DMS53 (cell line): Measurements from ENCODE around the gene AGBL2.
"Not testable (repeated sequence)": the region's sequence is repeated elsewhere in the genome, so short reads cannot be mapped to it uniquely, and the experiment has no call there.

Experiments
- DNase-seq: peaks from one replicate; lab custom pipeline; 2025; lab: John Stamatoyannopoulos, UW

Gene AGBL2

GRCh38 chr11:47688111-47688510 lies 27.1 kb downstream of the AGBL2 start:
- no peak for DNase-seq

GRCh38 chr11:47686704-47687103 lies 28.5 kb downstream of the AGBL2 start:
- not testable (repeated sequence) for DNase-seq

- no peak for DNase-seq
Measured at GRCh38 chr11:47686151-47686550, 29.0 kb downstream of the AGBL2 start.

GRCh38 chr11:47675851-47676250 lies 39.3 kb downstream of the AGBL2 start:
- DNase-seq = no peak

GRCh38 chr11:47672283-47672730 lies 42.9 kb downstream of the AGBL2 start:
- no peak for DNase-seq

GRCh38 chr11:47669856-47670255 lies 45.3 kb downstream of the AGBL2 start:
- no peak for DNase-seq

GRCh38 chr11:47668665-47669064 lies 46.5 kb downstream of the AGBL2 start:
- DNase-seq = peak; percentile 34

GRCh38 chr11:47667555-47667954 lies 47.6 kb downstream of the AGBL2 start:
- no peak for DNase-seq

GRCh38 chr11:47667135-47667534 lies 48.0 kb downstream of the AGBL2 start:
- no peak for DNase-seq

- DNase-seq = not testable (repeated sequence)
Measured at GRCh38 chr11:47664936-47665335, 50.2 kb downstream of the AGBL2 start.

- no peak for DNase-seq
Measured at GRCh38 chr11:47661245-47661644, 53.9 kb downstream of the AGBL2 start.

GRCh38 chr11:47659276-47659675 lies 55.9 kb downstream of the AGBL2 start:
- no peak for DNase-seq

GRCh38 chr11:47656260-47656885 lies 58.8 kb downstream of the AGBL2 start:
- no peak for DNase-seq

- DNase-seq = no peak
Measured at GRCh38 chr11:47651818-47652469, 63.2 kb downstream of the AGBL2 start.

GRCh38 chr11:47649276-47649675 lies 65.9 kb downstream of the AGBL2 start:
- DNase-seq = no peak

GRCh38 chr11:47646019-47646418 lies 69.2 kb downstream of the AGBL2 start:
- DNase-seq = no peak

- no peak for DNase-seq
Measured at GRCh38 chr11:47645500-47645899, 69.7 kb downstream of the AGBL2 start.

GRCh38 chr11:47642099-47642855 lies 72.9 kb downstream of the AGBL2 start, which contains the start of gene MTCH2:
MTCH2 (minus strand) TSS chr11:47642559; CDS start chr11:47642465, 94 bp downstream.
- peak; percentile 97 for DNase-seq

GRCh38 chr11:47641600-47642098 lies 73.5 kb downstream of the AGBL2 start:
- DNase-seq = peak; percentile 24

GRCh38 chr11:47640506-47640905 lies 74.7 kb downstream of the AGBL2 start:
- DNase-seq = not testable (repeated sequence)

- DNase-seq = not testable (repeated sequence)
Measured at GRCh38 chr11:47636331-47636730, 78.8 kb downstream of the AGBL2 start.

GRCh38 chr11:47631473-47631872 lies 83.7 kb downstream of the AGBL2 start:
- peak; percentile 20 for DNase-seq

- no peak for DNase-seq
Measured at GRCh38 chr11:47628026-47628425, 87.1 kb downstream of the AGBL2 start.
